Aorta (tissue), 5 donors: ENCODE measurements around the gene ZDHHC14. TPM values are rescaled to one million over a fixed set of nuclear protein-coding genes. Genes with fewer than 3 reads are reported as not detected.
"Not testable (repeated sequence)": the region's sequence is repeated elsewhere in the genome, so short reads cannot be mapped to it uniquely, and the experiment has no call there.

Experiments
- ATAC-seq: fragments of 200-7000 bp; cut with Tn5 transposase; one replicate; pipeline ENCODE4 v1.9.1; 2022; ENCODE audit warnings: moderate library complexity; ENCODE audit not compliant: low FRiP score
- DNase-seq, 2 donors: peaks; one replicate each; pipeline ENCODE4 v3.0.0-alpha.2; 2020
- H3K27ac ChIP-seq, 2 donors: one replicate each; pipeline ENCODE4 v1.5.1; 2013; ENCODE audit warnings: low read length in 2 of 2, mild to moderate bottlenecking in 2 of 2, moderate library complexity in 2 of 2, control low read depth in 1 of 2, inconsistent platforms in 1 of 2, low read depth in 1 of 2
- H3K27me3 ChIP-seq, 2 donors: one replicate each; pipeline ENCODE4 v1.6.1; 2013; ENCODE audit warnings: control low read depth in 1 of 2, low read length in 1 of 2, mild to moderate bottlenecking in 1 of 2, moderate library complexity in 1 of 2; ENCODE audit not compliant: insufficient read depth in 2 of 2, control insufficient read depth in 1 of 2
- H3K36me3 ChIP-seq, 2 donors: one replicate each; pipeline ENCODE4 v1.6.1; 2013; ENCODE audit warnings: control low read depth in 1 of 2, low read length in 1 of 2, mild to moderate bottlenecking in 1 of 2; ENCODE audit not compliant: insufficient read depth in 2 of 2, control insufficient read depth in 1 of 2
- H3K4me1 ChIP-seq, 2 donors: one replicate each; pipeline ENCODE4 v1.6.1; 2013; ENCODE audit warnings: low read length in 2 of 2, control low read depth in 1 of 2, mild to moderate bottlenecking in 1 of 2, moderate library complexity in 1 of 2; ENCODE audit not compliant: insufficient read depth in 2 of 2, control insufficient read depth in 1 of 2
- H3K4me3 ChIP-seq, 2 donors: one replicate each; pipeline ENCODE4 v1.5.1; 2013; ENCODE audit warnings: low read length in 2 of 2, control low read depth in 1 of 2, mild to moderate bottlenecking in 1 of 2
- H3K9me3 ChIP-seq: one replicate; pipeline ENCODE4 v1.6.1; 2013; ENCODE audit warnings: mild to moderate bottlenecking, low read length; ENCODE audit not compliant: control insufficient read depth
- WGBS, 2 donors: extraction: QIAGEN DNeasy Blood & Tissue Kit; methylation state at CpG; one replicate each; pipeline ENCODE4 v1.1.7; 2013; 5-methylcytosine and 5-hydroxymethylcytosine counted together
- intact Hi-C, 2 donors: fragments of 100-400 bp; cut with DNase I; formaldehyde crosslinking; loops; one replicate each; pipeline versions ENCODE4 v1.14.2 to v1.15.0; 2022
- polyA plus RNA-seq, 2 donors: library from polyadenylated mRNA; stranded (reverse); fragments of 200-250 nt; gene quantifications; one replicate each; pipeline ENCODE4 v1.2.3, GENCODE V29; 2013
- total RNA-seq, 2 donors: library from RNA; stranded (reverse); fragmentation: NEBNext Ultra II Directional; extraction: Animal tissue kit (Norgen Biotek cat#: 25700); gene quantifications; one replicate each; pipeline ENCODE4 v1.2.1, GENCODE V29; 2021
- donor health status: healthy with polysubstance abuse.
- donor health status: Bipolar disorder and iron deficiency.
- donor health status: DM: no; HTN: no; CAD: no.
- donor health status: DM: no; HTN: no; CAD: no.
- donor health status: DM: yes; HTN: yes; CAD: no.

Gene ZDHHC14
- total and polyA plus RNA-seq, 4 donors, result 2.8 to 17.8 (median 14.4) TPM

DNA sequence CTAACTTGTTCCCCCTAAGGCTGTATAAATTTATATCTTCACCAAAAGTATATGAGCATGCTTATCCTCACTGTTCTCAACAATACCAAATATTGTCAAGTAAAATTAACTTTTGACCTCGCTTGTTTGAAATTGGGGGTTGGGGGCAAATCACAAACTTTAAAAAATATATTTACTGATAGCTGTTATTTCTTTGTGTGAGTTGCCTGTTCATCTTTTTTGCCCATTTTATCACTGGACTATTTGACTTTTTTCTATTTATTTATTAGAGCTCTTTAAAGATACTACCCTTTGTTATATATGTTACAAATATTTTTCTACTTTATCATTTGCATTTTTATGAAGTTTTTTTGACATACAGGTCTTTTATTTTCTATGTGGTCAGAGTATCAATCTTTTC lies 187.7 kb downstream of the ZDHHC14 start:
- 96 to 97% methylated on average over 1 of the region's 1 CpG for WGBS, 2 donors
- H3K4me1 ChIP-seq, result no peaks in the 10 kb centered on the region
- H3K36me3 ChIP-seq, result no peaks in the 10 kb centered on the region
- intact Hi-C loops, result no loop called here
- H3K9me3 ChIP-seq, result no peaks in the 10 kb centered on the region
- no peak for ATAC-seq
- DNase-seq, result no peak
- H3K27ac ChIP-seq, result no peak overlapping the region
- no peak overlapping the region for H3K4me3 ChIP-seq
- H3K27me3 ChIP-seq, result no peaks in the 10 kb centered on the region

DNA sequence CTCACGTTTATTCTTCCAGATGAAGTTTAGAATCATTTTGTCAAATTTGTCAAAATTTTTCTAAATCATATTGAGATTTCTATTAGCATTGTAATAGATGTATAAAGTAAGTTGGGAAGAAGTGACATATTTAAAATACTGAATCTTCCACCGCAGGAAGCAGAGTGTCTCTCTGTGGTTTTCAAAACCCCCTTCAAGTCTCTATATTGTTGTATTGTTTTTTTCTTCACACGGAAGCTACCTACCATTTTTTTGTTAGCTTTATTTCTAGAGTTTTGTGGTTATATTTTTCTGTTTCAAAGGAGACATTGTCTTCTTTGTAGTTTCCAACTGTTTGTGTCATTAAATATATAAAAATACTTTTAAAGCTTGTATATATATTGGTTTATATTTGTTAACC lies 188.6 kb downstream of the ZDHHC14 start:
- intact Hi-C loops, result no loop called here
- Histone ChIP-seq H3K4me1 (no peaks in the 10 kb centered on the region), H3K9me3 (no peaks in the 10 kb centered on the region), H3K4me3 (no peak overlapping the region), H3K27me3 (no peaks in the 10 kb centered on the region), H3K36me3 (no peaks in the 10 kb centered on the region), H3K27ac (no peak overlapping the region)
- DNase-seq (no peak), ATAC-seq (no peak)
- 74 to 85% methylated on average over 3 of the region's 3 CpGs for WGBS, 2 donors

DNA sequence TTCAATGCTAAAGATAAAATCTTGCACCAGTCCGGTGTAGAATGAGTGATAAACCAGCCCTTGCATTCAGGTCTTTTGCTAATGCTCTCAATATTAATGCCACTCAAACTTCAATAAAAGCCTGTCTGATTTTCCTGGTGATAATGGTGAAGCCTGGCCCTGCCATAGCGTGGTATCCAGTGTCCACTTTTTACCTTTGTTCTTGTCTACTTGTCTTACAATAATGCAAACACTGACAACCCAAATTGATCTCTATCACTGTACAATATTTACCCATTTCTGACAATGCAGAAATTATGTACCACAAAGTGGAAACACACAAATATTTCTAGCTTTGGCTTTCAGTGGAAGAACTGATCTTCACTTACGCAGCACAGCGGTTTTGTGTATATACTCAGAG lies 189.1 kb downstream of the ZDHHC14 start:
- 89 to 91% methylated on average over 4 of the region's 4 CpGs for WGBS, 2 donors
- H3K4me3 ChIP-seq, result no peak overlapping the region
- intact Hi-C loops, result no loop called here
- no peaks in the 10 kb centered on the region for H3K36me3 ChIP-seq
- H3K27me3 ChIP-seq, result no peaks in the 10 kb centered on the region
- no peak for ATAC-seq
- H3K9me3 ChIP-seq, result no peaks in the 10 kb centered on the region
- no peak for DNase-seq
- no peaks in the 10 kb centered on the region for H3K4me1 ChIP-seq
- no peak overlapping the region for H3K27ac ChIP-seq

DNA sequence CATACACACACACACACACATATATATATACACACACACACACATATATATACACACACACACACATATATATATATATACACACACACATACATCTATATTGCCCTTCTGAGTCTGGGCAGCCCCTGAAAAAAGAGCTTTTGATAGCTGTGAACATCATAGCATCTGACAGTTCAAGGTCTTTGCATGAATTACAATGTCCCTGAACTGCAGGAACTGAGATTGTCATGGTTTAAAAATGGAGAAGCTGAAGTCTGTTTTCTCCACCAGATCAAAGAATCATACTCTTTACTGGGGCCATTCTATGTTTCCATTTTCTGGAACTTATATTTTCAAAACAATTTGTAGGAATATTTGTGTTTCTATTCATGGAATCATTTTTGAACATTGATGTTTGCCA lies 189.8 kb downstream of the ZDHHC14 start:
- Histone ChIP-seq H3K27ac (no peak overlapping the region), H3K27me3 (no peaks in the 10 kb centered on the region), H3K4me1 (no peaks in the 10 kb centered on the region), H3K4me3 (no peak overlapping the region), H3K36me3 (no peaks in the 10 kb centered on the region), H3K9me3 (no peaks in the 10 kb centered on the region)
- ATAC-seq, result no peak
- intact Hi-C loops, result no loop called here
- no peak for DNase-seq

DNA sequence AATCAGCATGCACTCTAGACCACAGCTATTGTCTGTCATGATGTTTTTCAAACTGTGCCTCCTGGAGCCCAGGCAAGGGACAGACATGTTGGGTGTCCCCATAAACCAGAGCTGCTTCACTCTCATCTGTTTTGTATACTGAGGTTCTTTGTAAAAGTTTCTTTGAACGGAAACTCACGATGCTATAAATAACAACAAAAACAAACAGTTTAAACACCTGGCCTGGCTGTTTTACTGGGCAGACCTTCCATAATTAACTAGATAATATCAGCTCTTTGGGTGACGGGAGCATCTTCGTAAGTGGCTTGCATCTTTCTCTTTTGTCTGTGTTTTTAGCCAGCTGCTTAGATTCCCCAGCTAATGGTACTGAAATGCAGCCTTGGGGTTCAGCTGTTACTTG lies 190.3 kb downstream of the ZDHHC14 start:
- intact Hi-C loops, result no loop called here
- DNase-seq, result no peak
- Histone ChIP-seq H3K27ac (no peak overlapping the region), H3K4me3 (no peak overlapping the region), H3K4me1 (no peaks in the 10 kb centered on the region), H3K9me3 (no peaks in the 10 kb centered on the region), H3K27me3 (no peaks in the 10 kb centered on the region), H3K36me3 (no peaks in the 10 kb centered on the region)
- ATAC-seq, result no peak
- 85 to 88% methylated on average over 4 of the region's 4 CpGs for WGBS, 2 donors

DNA sequence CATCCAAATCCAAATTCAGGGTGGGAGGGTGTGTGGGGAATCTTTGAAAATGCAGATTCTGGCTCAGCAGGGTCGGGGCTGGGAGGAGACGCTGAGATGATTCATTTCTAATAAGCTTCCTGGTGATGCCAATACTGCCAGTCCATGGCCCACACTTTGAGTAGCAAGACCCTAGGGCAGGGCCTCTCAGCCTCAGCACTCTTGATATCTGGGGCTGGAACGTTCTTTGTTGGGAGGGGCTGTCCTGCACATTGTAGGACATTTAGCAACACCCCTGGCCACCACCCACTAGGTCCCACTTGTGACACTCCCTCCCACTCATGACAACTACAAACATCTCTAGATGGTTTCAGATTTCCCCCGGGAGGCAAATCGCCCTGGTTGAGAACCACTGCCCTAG lies 191.0 kb downstream of the ZDHHC14 start:
- no peak overlapping the region for H3K27ac ChIP-seq
- WGBS, 2 donors, result 91 to 95% methylated on average over 5 of the region's 5 CpGs
- intact Hi-C loops, result no loop called here
- H3K4me1 ChIP-seq, result no peaks in the 10 kb centered on the region
- ATAC-seq (no peak), DNase-seq (no peak)
- no peaks in the 10 kb centered on the region for H3K9me3 ChIP-seq
- no peaks in the 10 kb centered on the region for H3K27me3 ChIP-seq
- no peak overlapping the region for H3K4me3 ChIP-seq
- H3K36me3 ChIP-seq, result no peaks in the 10 kb centered on the region

DNA sequence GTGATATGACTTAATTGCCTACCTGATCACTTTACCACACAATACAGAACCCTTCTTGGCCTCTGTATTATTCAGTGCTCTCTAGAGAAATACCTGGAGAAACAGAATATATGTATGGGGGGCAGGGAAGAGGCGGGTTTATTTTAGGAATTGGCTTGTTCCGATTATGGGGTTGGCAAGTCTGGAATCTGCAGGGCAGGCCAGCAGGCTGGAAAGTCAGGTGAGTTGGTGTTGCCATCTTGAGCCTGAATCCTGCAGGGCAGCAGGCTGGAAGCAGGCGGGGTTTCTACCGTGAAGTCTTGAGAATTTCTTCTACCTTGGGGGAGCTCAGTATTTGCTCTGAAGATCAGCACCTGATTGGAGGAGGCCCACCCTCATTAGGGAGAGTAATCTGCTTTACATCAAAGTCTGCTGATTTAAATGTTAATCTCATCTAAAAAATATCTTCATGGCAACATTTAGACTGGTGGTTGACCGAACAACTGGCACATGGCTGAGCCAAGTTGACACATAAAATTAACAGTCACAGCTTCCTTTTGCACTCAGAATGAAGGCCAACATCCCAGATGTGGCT lies 193.9 kb downstream of the ZDHHC14 start:
- no peak for ATAC-seq
- no peak overlapping the region for H3K4me3 ChIP-seq

DNA sequence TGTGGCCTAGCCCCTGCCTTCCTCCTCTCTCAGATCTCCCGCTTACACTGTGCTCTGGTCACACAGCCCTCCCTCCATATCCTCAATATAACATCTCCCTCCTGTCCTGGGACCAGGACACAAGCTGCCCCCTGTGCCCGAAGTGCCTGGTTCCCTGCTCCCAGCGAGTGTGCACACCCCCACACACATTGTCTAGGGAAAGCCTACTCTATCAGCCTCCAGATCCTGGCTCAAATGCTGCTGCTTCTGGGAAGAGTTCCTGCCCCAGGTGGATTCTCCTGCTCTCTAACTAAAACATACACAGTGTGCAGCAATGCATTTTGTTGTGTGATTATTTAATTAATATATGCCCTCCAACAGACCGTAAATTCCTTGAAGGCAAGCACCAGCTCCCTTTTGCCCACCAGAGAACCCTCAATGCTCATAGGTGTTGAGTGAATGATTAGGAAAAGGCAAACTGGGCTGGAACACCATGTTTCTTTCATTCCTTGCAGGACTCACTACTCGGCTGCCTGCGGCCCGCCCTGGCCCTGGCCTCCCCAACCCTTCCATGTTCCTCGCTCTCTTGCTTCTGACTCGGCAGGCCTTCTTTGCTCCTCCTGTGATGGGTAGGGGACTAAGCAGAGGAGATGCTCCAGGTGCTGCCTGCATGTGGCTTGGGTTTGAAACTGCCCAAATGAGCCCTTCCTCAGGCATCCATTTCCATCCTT lies 194.6 kb downstream of the ZDHHC14 start:
- H3K27me3 ChIP-seq, result no peaks in the 10 kb centered on the region
- DNase-seq, result no peak
- H3K4me1 ChIP-seq, result no peaks in the 10 kb centered on the region
- no peak for ATAC-seq
- H3K9me3 ChIP-seq, result no peaks in the 10 kb centered on the region
- H3K4me3 ChIP-seq, result no peak overlapping the region
- H3K27ac ChIP-seq, result no peak overlapping the region
- WGBS, 2 donors, result 86 to 88% methylated on average over 9 of the region's 9 CpGs
- intact Hi-C loops, result no loop called here
- H3K36me3 ChIP-seq, result no peaks in the 10 kb centered on the region

More for the DNA sequence above, 193.9 kb downstream of the ZDHHC14 start:
- intact Hi-C loops, result no loop called here
- Histone ChIP-seq H3K36me3 (no peaks in the 10 kb centered on the region), H3K4me1 (no peaks in the 10 kb centered on the region), H3K9me3 (no peaks in the 10 kb centered on the region), H3K27ac (no peak overlapping the region), H3K27me3 (no peaks in the 10 kb centered on the region)
- WGBS, 2 donors, result 76 to 85% methylated on average over 5 of the region's 5 CpGs
- no peak for DNase-seq

DNA sequence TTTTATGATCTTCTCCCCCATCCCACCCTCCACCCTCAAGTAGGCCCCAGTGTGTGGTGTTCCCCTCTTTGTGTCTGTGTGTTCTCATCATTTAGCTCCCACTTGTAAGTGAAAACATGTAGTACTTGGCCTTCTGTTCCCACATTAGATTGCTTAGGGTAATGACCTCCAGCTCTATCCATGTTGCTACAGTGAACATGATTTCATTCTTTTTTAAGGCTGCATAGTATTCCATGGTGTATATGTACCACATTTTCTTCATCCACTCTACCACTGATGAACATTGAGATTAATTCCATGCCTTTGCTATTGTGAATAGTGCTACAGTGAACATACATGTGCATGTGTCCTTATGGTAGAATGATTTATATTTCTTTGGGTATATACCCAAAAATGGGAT lies 196.0 kb downstream of the ZDHHC14 start:
- H3K4me3 ChIP-seq, ATAC-seq, H3K36me3 ChIP-seq, H3K27ac ChIP-seq, intact Hi-C loops, H3K27me3 ChIP-seq, H3K4me1 ChIP-seq, DNase-seq, H3K9me3 ChIP-seq: not testable (repeated sequence)
